Tibial nerve (tissue), 4 donors: ENCODE measurements around the gene UGT1A9. TPM values are rescaled to one million over a fixed set of nuclear protein-coding genes. Genes with fewer than 3 reads are reported as not detected.

Experiments
- DNase-seq, 2 donors: peaks; one replicate each; pipeline ENCODE4 v3.0.0-alpha.2; 2019; ENCODE audit warnings: low spot score in 2 of 2
- H3K27ac ChIP-seq, 4 donors: fragments of 200-600 bp; sonication (generic) in 3 of 4; one replicate each; pipeline ENCODE4 v1.5.1; 2017 to 2019; ENCODE audit warnings: mild to moderate bottlenecking in 1 of 4
- H3K27me3 ChIP-seq, 2 donors: fragments of 200-600 bp; sonication (generic) in 1 of 2; one replicate each; pipeline versions ENCODE4 v1.5.1 to v1.6.0; 2017 to 2019
- H3K36me3 ChIP-seq, 3 donors: fragments of 200-600 bp; sonication (generic); one replicate each; pipeline ENCODE4 v1.5.1; 2018 to 2019
- H3K4me1 ChIP-seq, 4 donors: fragments of 200-600 bp; sonication (generic) in 3 of 4; one replicate each; pipeline ENCODE4 v1.5.1; 2017 to 2019
- H3K4me3 ChIP-seq, 4 donors: fragments of 200-600 bp; sonication (generic) in 3 of 4; one replicate each; pipeline ENCODE4 v1.5.1; 2017 to 2019; ENCODE audit warnings: mild to moderate bottlenecking in 1 of 4, moderate library complexity in 1 of 4
- H3K9me3 ChIP-seq, 4 donors: fragments of 200-600 bp; sonication (generic) in 3 of 4; one replicate each; pipeline ENCODE4 v1.5.1; 2017 to 2019
- EP300 ChIP-seq, 2 donors: sonication (generic); formaldehyde crosslinking; IDR thresholded peaks; one replicate each; pipeline ENCODE4 v1.6.1; 2017; ENCODE audit warnings: antibody characterized with exemption in 2 of 2, mild to moderate bottlenecking in 1 of 2
- POLR2A ChIP-seq, 2 donors: fragments of 450-650 bp; IDR thresholded peaks; one replicate each; pipeline ENCODE4 v1.6.1; 2017; ENCODE audit warnings: antibody characterized with exemption in 2 of 2, mild to moderate bottlenecking in 2 of 2, moderate library complexity in 2 of 2
- WGBS, 2 donors: methylation state at CpG; one replicate each; pipeline ENCODE4 v1.1.5; 2018; 5-methylcytosine and 5-hydroxymethylcytosine counted together
- total RNA-seq, 4 donors: library from RNA; depleted of rRNA; stranded (reverse); fragments of >200 nt; gene quantifications; one replicate each; pipeline ENCODE4 v1.1.0, GENCODE V29; 2016
- TF ChIP-seq, protein P1 (sequence below), 5 experiments: fragments of 200-600 bp in 3 of 5; fragments of 450-650 bp in 2 of 5; sonication (generic) in 3 of 5; IDR thresholded peaks; one replicate each; pipeline ENCODE4 v1.5.1; 2016 to 2019; ENCODE audit warnings: antibody characterized with exemption in 5 of 5, mild to moderate bottlenecking in 3 of 5, moderate library complexity in 2 of 5

Gene UGT1A9
- total RNA-seq, 4 donors from 2014 or later, result not detected

DNA sequence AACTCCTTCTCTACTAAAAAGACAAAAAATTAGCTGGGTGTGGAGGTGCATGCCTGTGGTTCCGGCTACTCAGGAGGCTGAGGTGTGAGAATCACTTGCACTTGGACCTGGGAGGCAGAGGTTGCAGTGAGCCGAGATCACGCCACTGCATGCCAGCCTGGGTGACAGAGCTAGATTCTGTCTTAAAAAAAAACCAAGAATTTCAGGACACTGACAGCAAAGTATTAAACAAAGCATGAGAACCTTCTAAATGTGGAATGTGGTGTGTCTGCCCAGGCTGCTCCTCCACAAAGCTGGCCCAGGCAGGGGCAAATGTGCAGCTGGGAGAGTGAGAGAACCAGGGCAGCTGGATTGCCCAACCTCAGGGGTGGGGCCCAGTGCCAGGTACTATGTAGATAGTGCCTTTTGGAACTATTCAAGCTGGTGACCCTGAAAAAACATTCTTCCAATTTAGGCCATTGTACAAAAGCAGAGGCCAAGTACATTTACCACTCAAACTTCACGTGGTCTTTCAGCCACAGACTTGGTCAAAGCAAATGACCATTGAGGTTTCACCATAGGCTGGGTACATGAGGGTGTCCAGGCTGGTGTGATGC, 34.3 kb downstream of the UGT1A9 start:
- H3K9me3 ChIP-seq, result peaks cover 0 to 6% (median 0%) of the 10 kb centered on the region in 4 donors
- no peaks in the 10 kb centered on the region for H3K36me3 ChIP-seq
- no peak overlapping the region for H3K4me3 ChIP-seq
- H3K4me1 ChIP-seq, result no peaks in the 10 kb centered on the region
- no peaks in the 10 kb centered on the region for H3K27me3 ChIP-seq
- TF ChIP-seq EP300 (IDR thresholded peaks at IDR 0.05) (no peak), POLR2A (IDR thresholded peaks at IDR 0.05) (no peak)
- TF ChIP-seq, protein P1, sequence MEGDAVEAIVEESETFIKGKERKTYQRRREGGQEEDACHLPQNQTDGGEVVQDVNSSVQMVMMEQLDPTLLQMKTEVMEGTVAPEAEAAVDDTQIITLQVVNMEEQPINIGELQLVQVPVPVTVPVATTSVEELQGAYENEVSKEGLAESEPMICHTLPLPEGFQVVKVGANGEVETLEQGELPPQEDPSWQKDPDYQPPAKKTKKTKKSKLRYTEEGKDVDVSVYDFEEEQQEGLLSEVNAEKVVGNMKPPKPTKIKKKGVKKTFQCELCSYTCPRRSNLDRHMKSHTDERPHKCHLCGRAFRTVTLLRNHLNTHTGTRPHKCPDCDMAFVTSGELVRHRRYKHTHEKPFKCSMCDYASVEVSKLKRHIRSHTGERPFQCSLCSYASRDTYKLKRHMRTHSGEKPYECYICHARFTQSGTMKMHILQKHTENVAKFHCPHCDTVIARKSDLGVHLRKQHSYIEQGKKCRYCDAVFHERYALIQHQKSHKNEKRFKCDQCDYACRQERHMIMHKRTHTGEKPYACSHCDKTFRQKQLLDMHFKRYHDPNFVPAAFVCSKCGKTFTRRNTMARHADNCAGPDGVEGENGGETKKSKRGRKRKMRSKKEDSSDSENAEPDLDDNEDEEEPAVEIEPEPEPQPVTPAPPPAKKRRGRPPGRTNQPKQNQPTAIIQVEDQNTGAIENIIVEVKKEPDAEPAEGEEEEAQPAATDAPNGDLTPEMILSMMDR (IDR thresholded peaks at IDR 0.05), result no peak
- DNase-seq, result no peak
- 65 to 79% methylated on average over 4 of the region's 4 CpGs for WGBS, 2 donors
- H3K27ac ChIP-seq, result no peak overlapping the region

DNA sequence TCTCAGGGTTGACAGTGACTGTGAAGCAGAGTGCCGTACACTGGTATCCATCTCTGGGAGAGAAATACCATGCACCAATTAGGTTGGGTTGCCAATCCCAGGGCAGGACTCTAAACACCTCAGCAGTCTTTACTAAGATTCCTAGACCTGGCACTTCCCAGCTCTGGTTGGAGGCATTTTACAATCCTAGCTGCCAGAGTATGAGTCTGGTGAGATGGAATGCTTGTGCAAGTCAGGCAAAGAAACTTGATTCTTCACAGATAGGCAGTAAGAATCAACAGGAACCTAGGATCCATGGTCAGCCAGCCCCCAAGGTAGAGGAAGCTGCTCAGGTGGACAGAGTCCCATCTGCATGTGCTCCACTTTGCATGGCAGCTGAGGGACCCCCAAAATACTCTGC, 35.0 kb downstream of the UGT1A9 start:
- Histone ChIP-seq H3K27me3 (no peaks in the 10 kb centered on the region), H3K9me3 (peaks cover 0 to 6% (median 0%) of the 10 kb centered on the region in 4 donors), H3K36me3 (no peaks in the 10 kb centered on the region), H3K4me3 (no peak overlapping the region), H3K4me1 (no peaks in the 10 kb centered on the region), H3K27ac (no peak overlapping the region)
- TF ChIP-seq, protein P1 (IDR thresholded peaks at IDR 0.05), result no peak
- no peak for TF ChIP-seq POLR2A (IDR thresholded peaks at IDR 0.05)
- TF ChIP-seq EP300 (IDR thresholded peaks at IDR 0.05), result no peak
- WGBS, 2 donors, result 47 to 56% methylated on average over 1 of the region's 1 CpG
- DNase-seq, result no peak

DNA sequence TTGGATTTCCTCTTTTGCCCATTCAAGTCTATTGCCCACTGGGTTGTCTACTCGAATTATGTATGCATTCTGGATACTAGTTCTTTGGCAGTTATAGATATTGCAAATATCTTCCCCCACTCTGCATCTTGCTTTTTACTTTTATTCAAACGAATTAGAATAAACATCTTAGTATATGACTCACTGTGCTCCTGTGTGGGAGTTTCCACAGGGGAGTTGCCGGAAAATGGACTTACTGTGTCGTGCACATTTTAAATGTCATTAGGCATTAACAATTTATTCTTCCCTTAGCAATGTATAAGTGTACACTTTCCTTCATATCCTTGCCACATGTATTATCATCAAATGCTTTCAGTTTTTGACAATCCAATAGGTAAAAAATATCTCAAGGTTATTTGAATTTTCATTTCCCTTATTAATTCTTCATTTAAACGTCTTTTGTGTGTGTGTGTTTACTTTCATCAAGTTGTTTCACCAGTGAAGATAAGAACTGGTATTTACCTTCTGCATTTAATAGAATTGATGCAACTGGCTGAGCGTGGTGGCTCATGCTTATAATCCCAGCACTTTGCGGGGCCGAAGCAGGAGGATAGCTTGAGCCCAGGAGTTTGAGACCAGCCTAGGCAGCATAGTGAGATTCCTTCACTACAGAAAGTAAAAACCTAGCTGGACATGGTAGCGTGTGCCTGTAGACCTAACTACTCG, 36.4 kb downstream of the UGT1A9 start:
- Histone ChIP-seq H3K4me3 (no peak overlapping the region), H3K27ac (no peak overlapping the region), H3K9me3 (peaks cover 0 to 6% (median 0%) of the 10 kb centered on the region in 4 donors), H3K36me3 (no peaks in the 10 kb centered on the region), H3K27me3 (no peaks in the 10 kb centered on the region), H3K4me1 (no peaks in the 10 kb centered on the region)
- no peak for DNase-seq
- TF ChIP-seq EP300 (IDR thresholded peaks at IDR 0.05) (no peak), POLR2A (IDR thresholded peaks at IDR 0.05) (no peak)
- TF ChIP-seq, protein P1 (IDR thresholded peaks at IDR 0.05), result no peak
- WGBS, 2 donors, result 67 to 68% methylated on average over 10 of the region's 10 CpGs

DNA sequence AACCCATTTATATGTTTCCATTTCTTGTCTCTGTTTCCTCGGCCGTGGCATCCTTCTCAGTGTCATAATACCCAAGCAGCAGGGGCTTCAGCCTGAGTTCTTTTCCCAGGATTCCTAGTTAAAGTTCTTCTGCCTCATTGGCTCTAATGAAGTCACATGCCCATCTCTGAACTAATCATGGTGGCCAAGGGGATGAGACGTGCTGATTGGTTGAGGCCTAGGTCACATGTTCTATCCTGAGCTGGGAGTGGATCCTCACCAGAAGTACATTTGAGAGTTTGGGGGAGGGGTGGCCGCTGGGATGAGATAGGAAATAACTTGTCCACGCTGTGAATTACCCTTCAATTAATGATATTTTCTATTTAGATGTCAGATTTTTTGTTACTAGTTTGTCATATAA, 37.2 kb downstream of the UGT1A9 start:
- no peak for DNase-seq
- WGBS, 2 donors, result 78 to 83% methylated on average over 5 of the region's 5 CpGs
- no peak overlapping the region for H3K4me3 ChIP-seq
- H3K36me3 ChIP-seq, result no peaks in the 10 kb centered on the region
- no peak for TF ChIP-seq EP300 (IDR thresholded peaks at IDR 0.05)
- TF ChIP-seq, protein P1 (IDR thresholded peaks at IDR 0.05), result no peak
- no peak for TF ChIP-seq POLR2A (IDR thresholded peaks at IDR 0.05)
- H3K9me3 ChIP-seq, result peaks cover 0 to 6% (median 0%) of the 10 kb centered on the region in 4 donors
- no peaks in the 10 kb centered on the region for H3K27me3 ChIP-seq
- no peaks in the 10 kb centered on the region for H3K4me1 ChIP-seq
- no peak overlapping the region for H3K27ac ChIP-seq

DNA sequence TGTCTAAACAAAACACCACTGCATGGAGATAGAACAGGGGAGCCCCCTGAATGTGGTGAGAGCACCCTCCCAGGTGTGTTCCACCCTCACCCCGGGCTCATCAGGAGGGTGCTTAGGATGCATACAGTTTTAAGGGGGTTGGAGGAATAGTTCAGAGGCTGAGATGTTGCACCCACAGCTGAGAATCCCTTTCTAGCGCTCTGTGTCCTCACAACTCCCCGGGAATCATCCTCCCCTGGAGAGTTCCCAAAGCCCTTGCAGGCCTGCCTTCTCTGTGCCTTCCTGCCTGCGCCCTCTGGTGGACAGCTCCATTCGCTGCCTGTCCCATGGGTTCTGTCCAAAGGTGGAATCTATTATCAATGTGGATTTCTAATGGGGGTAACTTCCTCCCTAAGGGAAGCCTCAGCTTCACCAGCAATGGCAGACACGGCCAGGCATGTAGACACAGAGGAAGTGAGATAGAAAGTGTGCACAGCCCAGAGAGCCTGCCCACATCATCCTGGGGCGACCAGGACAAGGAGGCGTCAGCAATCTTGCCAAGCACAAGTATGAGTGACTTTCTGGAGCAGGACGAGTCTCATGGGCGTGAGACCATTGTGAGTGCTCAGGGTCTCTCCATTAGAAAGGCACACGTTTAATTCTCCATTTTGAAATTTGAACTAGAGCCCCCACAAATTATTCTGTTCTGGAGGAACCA, 39.8 kb downstream of the UGT1A9 start:
- peak; percentile 30 to 60 for DNase-seq
- H3K27ac ChIP-seq, result no peak overlapping the region
- H3K4me1 ChIP-seq, result no peaks in the 10 kb centered on the region
- H3K9me3 ChIP-seq, result no peaks in the 10 kb centered on the region
- WGBS, 2 donors, result 43 to 45% methylated on average over 9 to 11 of the region's 11 CpGs
- TF ChIP-seq, protein P1 (IDR thresholded peaks at IDR 0.05), result peak; percentile 35 to 80 (median 39)
- no peak for TF ChIP-seq EP300 (IDR thresholded peaks at IDR 0.05)
- TF ChIP-seq POLR2A (IDR thresholded peaks at IDR 0.05), result no peak
- no peaks in the 10 kb centered on the region for H3K36me3 ChIP-seq
- no peaks in the 10 kb centered on the region for H3K27me3 ChIP-seq
- H3K4me3 ChIP-seq, result no peak overlapping the region
